Measurements from ENCODE around the gene DIS3L2.
"Not testable (repeated sequence)": the region's sequence is repeated elsewhere in the genome, so short reads cannot be mapped to it uniquely, and the experiment has no call there.

DIS3L2 gene

DNA sequence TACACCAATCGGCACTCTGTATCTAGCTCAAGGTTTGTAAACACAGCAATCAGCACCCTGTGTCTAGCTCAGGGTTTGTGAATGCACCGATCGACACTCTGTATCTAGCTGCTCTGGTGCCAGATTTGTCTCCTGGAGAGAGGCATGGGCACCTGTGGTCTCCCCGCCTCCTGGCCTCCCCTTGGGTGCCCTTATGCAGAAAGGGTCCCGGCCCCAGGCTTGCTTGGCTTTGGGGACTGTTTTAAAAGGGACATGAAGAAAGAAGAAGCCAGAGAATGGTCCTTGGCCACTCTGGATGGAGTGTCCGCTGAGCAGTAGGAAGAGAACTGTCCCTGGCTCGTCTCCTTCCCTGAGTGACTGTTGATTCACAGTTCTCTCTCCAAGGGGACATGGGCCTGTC is 405.5 kb downstream of the DIS3L2 start:
- TF ChIP-seq, protein P1, sequence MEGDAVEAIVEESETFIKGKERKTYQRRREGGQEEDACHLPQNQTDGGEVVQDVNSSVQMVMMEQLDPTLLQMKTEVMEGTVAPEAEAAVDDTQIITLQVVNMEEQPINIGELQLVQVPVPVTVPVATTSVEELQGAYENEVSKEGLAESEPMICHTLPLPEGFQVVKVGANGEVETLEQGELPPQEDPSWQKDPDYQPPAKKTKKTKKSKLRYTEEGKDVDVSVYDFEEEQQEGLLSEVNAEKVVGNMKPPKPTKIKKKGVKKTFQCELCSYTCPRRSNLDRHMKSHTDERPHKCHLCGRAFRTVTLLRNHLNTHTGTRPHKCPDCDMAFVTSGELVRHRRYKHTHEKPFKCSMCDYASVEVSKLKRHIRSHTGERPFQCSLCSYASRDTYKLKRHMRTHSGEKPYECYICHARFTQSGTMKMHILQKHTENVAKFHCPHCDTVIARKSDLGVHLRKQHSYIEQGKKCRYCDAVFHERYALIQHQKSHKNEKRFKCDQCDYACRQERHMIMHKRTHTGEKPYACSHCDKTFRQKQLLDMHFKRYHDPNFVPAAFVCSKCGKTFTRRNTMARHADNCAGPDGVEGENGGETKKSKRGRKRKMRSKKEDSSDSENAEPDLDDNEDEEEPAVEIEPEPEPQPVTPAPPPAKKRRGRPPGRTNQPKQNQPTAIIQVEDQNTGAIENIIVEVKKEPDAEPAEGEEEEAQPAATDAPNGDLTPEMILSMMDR (IDR thresholded peaks at IDR 0.05; ENCODE audit: low read depth, low read length), result no peak
- no peak overlapping the region for H3K4me3 ChIP-seq (ENCODE audit: low read depth, low read length)

DNA sequence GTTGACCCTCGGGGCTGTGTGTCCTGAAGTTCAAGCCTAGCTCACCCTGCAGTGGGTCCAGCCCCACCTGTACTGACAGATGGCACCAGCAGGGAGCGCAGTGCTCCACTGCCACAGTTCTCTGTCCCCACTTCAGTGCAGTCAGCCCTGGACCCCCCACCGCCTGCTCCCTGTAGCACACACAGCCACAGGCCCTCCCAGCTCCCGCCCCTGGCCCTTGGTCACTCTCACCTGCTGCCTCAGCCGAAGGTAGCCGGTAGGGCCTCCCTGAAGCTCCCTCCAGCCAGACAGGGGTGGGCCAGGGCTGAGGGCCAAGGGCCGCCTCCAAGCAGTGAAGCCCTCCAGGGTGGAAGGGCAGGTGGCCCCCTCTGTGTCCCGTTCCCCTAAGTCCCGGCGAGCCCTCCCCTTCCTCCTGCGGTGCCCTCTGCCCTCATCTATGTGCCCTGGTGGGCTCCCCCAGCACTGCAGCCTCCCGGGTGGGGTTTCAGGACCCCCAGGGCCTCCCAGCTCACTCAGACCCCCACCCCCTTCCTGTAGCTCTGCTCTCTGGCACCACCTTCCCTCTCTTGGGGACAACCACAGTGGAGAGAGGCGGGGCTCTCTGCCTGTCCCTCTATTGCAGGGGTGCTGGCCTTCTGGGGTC is 406.2 kb downstream of the DIS3L2 start:
- no peak overlapping the region for H3K4me3 ChIP-seq (ENCODE audit: low read depth, low read length)
- TF ChIP-seq, protein P1 (IDR thresholded peaks at IDR 0.05; ENCODE audit: low read depth, low read length), result 0 out of 2 replicates have a peak, but pooled peaks have one; percentile 16

DNA sequence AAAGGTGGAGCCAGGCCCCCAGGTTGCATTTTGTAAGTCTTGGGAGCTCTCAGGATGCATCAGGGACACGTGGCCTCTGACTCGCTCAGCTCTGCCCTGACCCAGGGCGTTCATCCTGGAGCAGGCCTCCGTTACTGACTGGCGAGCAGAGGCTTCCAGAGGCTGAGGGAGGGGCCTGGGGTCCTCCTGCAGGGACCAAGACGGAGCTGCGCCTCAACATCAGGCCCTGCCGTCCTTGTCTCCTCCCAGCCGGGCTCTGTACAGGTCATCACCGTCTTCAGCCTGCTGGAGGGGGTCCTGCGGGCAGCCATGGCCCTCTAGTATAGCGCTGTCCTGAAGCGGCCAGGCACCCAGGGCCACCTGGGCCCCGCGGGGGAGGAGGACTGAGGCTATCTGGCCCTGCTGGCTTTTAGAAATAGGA is 406.8 kb downstream of the DIS3L2 start:
- TF ChIP-seq, protein P1 (IDR thresholded peaks at IDR 0.05; ENCODE audit: low read depth, low read length), result no peak
- H3K4me3 ChIP-seq (ENCODE audit: low read depth, low read length), result no peak overlapping the region

DNA sequence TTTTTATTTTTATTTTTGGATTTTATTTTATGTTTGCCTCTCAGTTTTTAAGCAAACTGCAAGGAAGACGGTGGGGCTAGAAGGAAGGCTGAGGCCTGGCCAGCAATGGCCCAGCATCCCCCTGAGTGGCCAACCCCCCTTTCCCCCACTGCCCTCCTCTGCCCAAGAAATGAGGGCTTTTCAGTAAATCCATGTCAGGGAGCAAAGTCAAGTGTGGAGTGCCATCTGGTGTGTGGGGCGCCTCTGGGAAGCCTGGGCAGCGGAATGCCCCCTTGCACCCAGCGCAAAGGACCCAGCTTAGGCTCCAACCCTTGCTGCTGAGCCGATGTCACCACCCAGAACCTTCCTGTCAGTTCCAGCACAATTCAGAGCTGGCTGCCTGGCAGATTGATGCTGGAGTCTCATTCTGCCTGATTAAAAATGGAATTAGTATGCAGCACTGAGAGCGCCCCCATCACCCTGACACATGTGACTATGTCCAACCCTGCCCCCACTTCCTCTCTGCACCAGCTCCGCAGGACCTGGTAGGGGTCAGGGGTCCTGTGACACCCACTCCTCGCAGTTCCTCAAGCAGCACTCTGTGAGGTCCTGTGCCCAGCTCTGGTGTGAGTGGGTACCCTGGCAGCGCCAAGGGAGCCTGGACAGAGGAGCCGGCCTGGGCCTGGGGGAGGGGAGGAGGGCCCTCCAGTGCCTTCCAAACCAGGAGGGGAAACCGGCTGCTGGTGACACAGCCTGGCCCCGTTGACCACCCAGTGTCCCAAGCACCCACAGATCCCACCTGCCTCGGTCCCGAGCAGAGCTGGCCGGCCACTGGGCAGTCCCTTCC is 407.8 kb downstream of the DIS3L2 start:
- TF ChIP-seq, protein P1 (IDR thresholded peaks at IDR 0.05; ENCODE audit: low read depth, low read length), result no peak
- no peak overlapping the region for H3K4me3 ChIP-seq (ENCODE audit: low read depth, low read length)

DNA sequence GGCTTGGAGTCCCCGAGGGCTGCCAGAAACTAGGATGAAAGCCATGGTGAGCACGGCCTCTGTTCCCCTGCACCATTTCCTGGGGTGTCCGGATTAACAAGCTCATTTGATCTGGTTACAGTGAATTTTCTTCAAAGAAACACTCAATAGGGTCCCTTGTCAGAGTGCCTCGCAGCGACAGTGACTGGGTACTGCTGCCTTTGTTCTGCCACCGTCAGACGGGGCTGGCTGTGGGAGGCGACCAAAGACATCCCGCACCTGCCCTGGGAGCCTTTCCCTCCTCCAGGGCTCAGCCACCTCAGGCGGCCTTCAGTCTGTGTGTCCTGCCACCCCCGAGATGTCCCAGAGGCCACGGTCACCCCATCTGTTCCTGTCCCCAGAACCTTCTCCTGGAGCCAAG is 408.5 kb downstream of the DIS3L2 start:
- not testable (repeated sequence) for H3K4me3 ChIP-seq (ENCODE audit: low read depth, low read length)

DNA sequence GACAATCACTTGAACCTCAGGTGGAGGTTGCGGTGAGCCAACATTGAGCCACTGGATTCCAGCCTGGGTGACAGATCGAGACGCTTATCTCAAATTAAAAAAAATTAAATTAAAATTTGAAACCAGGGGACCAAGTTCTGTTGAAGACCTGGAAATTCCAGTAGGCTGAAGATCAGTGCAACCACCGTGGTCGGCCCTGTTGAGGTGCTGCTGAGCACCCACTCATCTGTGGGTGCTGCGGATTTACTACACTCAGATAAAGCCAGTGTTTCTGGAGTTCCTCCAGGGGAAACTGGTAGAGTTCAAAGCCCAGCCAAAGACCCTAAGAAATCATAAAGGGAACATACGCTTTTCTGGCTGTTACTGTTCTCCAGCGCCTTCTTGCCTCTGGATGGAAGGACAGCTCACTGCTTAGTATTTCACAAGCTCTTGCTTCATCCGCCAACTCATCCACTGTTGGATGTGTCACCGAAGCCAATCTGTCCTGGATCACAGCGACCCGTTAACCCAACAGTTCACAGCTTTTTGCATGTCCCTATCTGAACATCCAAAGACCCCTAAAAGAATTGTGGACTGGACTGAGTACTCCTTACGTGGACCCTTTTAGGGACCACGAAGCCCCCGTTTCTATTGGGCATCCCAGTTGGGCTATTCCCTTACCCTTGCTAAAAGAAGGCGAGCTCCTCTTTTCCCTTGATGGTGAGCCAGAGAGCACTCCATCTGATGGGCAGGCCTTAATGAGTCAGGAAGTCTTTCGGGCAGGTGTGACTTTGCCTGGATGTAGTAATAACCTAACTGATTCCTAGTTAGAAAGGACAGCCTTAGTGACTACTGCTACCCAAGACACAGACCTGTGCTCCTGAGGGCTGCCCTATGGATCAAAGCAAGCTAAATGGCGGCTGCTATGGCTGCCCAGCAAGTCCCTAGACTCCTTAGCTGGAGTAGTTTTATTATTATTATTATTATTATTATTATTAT is 411.0 kb downstream of the DIS3L2 start:
- TF ChIP-seq, protein P1 (IDR thresholded peaks at IDR 0.05; ENCODE audit: low read depth, low read length), result no peak
- no peak overlapping the region for H3K4me3 ChIP-seq (ENCODE audit: low read depth, low read length)

DNA sequence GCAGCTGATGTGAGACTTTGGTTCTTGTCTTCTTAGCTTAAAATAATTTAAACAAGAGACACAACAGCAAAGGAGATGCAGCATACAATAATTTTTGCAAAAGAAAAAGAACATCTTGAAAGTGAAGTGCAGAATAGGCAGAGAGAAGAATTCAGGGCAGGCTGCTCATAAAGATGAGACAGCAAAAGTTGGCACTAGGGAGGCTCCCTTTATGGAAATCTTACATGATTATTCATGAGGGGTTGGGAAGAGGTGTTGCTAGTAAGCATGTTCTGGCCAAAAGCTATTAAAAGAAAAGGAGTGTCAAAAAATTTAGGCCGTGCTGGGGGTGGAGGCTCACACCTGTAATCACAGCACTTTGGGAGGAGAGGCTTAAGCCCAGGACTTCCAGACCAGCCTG is 412.8 kb downstream of the DIS3L2 start:
- H3K4me3 ChIP-seq (ENCODE audit: low read depth, low read length), result no peak overlapping the region
- TF ChIP-seq, protein P1 (IDR thresholded peaks at IDR 0.05; ENCODE audit: low read depth, low read length), result no peak

Measured in WI38 (cell line).